H9 (cell line): ENCODE results near the gene SPINT4. TPM values are rescaled to one million over a fixed set of nuclear protein-coding genes. Genes with fewer than 3 reads are reported as not detected.

Experiments
- DNase-seq: peaks from one replicate; pipeline ENCODE4 v3.0.0-alpha.2; 2017
- H2AFZ ChIP-seq: one replicate; pipeline ENCODE4 v1.6.1; 2013; ENCODE audit warnings: mild to moderate bottlenecking, low read length, control low read depth, moderate library complexity
- H2AK5ac ChIP-seq: 2 replicates; pipeline ENCODE4 v1.6.1; 2013; ENCODE audit warnings: low read length, control low read depth, mixed read lengths; ENCODE audit not compliant: insufficient read length
- H2BK120ac ChIP-seq: one replicate; pipeline ENCODE4 v1.6.1; 2013; ENCODE audit warnings: low read depth, mild to moderate bottlenecking, low read length, control low read depth, inconsistent platforms; ENCODE audit not compliant: poor library complexity, severe bottlenecking
- H2BK12ac ChIP-seq: 2 replicates; pipeline ENCODE4 v1.6.1; 2013; ENCODE audit warnings: low read length, control low read depth, mixed read lengths, low read depth; ENCODE audit not compliant: insufficient read length
- H2BK15ac ChIP-seq: 2 replicates; pipeline ENCODE4 v1.6.1; 2013; ENCODE audit warnings: low read depth, low read length, control low read depth
- H2BK20ac ChIP-seq: one replicate; pipeline ENCODE4 v1.6.1; 2013; ENCODE audit warnings: low read depth, mild to moderate bottlenecking, low read length, control low read depth, inconsistent platforms; ENCODE audit not compliant: poor library complexity, severe bottlenecking
- H2BK5ac ChIP-seq: 2 replicates; pipeline ENCODE4 v1.6.1; 2013; ENCODE audit warnings: low read length, control low read depth, mixed read lengths; ENCODE audit not compliant: insufficient read length
- H3K14ac ChIP-seq: 2 replicates; pipeline ENCODE4 v1.6.1; 2013; ENCODE audit warnings: low read length, control low read depth; ENCODE audit not compliant: insufficient read depth
- H3K18ac ChIP-seq: 2 replicates; pipeline ENCODE4 v1.6.1; 2013; ENCODE audit warnings: low read depth, mild to moderate bottlenecking, mixed read lengths, low read length, control low read depth; ENCODE audit not compliant: insufficient read length
- H3K23ac ChIP-seq: 2 replicates; pipeline ENCODE4 v1.6.1; 2013; ENCODE audit warnings: low read length, control low read depth, mixed read lengths, low read depth; ENCODE audit not compliant: insufficient read length
- H3K23me2 ChIP-seq: 2 replicates; pipeline ENCODE4 v1.6.1; 2013; ENCODE audit warnings: low read depth, mild to moderate bottlenecking, mixed read lengths, low read length, control low read depth; ENCODE audit not compliant: insufficient read length, poor library complexity, severe bottlenecking
- H3K27ac ChIP-seq: 2 replicates; pipeline ENCODE4 v1.5.1; 2013; ENCODE audit warnings: low read length, control low read depth, mixed read lengths, low read depth; ENCODE audit not compliant: insufficient read length
- H3K27me3 ChIP-seq: 2 replicates; pipeline ENCODE4 v1.6.1; 2013; ENCODE audit warnings: low read length, control low read depth, inconsistent platforms; ENCODE audit not compliant: insufficient read depth
- H3K4ac ChIP-seq: 2 replicates; pipeline ENCODE4 v1.6.1; 2013; ENCODE audit warnings: low read depth, mild to moderate bottlenecking, control low read depth, inconsistent platforms, low read length, moderate library complexity
- H3K4me1 ChIP-seq: 2 replicates; pipeline ENCODE4 v1.6.1; 2013; ENCODE audit warnings: low read length, control low read depth, inconsistent platforms; ENCODE audit not compliant: insufficient read depth
- H3K4me2 ChIP-seq: 2 replicates; pipeline ENCODE4 v1.6.1; 2013; ENCODE audit warnings: low read length, control low read depth, mixed read lengths; ENCODE audit not compliant: insufficient read length, insufficient read depth
- H3K56ac ChIP-seq: 2 replicates; pipeline ENCODE4 v1.6.1; 2013; ENCODE audit warnings: low read depth, mild to moderate bottlenecking, mixed read lengths, low read length, control low read depth; ENCODE audit not compliant: insufficient read length
- H3K79me1 ChIP-seq: 2 replicates; pipeline ENCODE4 v1.6.1; 2013; ENCODE audit warnings: low read depth, mild to moderate bottlenecking, moderate library complexity, low read length, control low read depth, inconsistent platforms; ENCODE audit not compliant: insufficient read depth, poor library complexity, severe bottlenecking
- H3K79me2 ChIP-seq: 2 replicates; pipeline ENCODE4 v1.6.1; 2013; ENCODE audit warnings: low read length, control low read depth, inconsistent platforms; ENCODE audit not compliant: insufficient read depth
- H3K9ac ChIP-seq: 2 replicates; pipeline ENCODE4 v1.6.1; 2013; ENCODE audit warnings: low read length, control low read depth, mixed read lengths; ENCODE audit not compliant: insufficient read length; ENCODE audit errors: extremely low read depth
- H3K9me3 ChIP-seq: one replicate; pipeline ENCODE4 v1.6.1; 2013; ENCODE audit warnings: low read depth, low read length, inconsistent platforms; ENCODE audit not compliant: control insufficient read depth
- H3T11ph ChIP-seq: one replicate; pipeline ENCODE4 v1.6.1; 2013; ENCODE audit warnings: mild to moderate bottlenecking, low read length, control low read depth, inconsistent platforms
- H4K20me1 ChIP-seq: one replicate; pipeline ENCODE4 v1.6.1; 2013; ENCODE audit not compliant: control insufficient read depth, insufficient read length, insufficient read depth
- H4K5ac ChIP-seq: 2 replicates; pipeline ENCODE4 v1.6.1; 2013; ENCODE audit warnings: low read depth, mild to moderate bottlenecking, mixed read lengths, low read length, control low read depth; ENCODE audit not compliant: insufficient read length
- H4K8ac ChIP-seq: replicated peaks from 2 replicates; pipeline ENCODE4 v1.6.1; 2013; ENCODE audit warnings: low read length, control low read depth, mixed read lengths, low read depth; ENCODE audit not compliant: insufficient read length
- H4K91ac ChIP-seq: 2 replicates; pipeline ENCODE4 v1.6.1; 2013; ENCODE audit warnings: low read depth, mild to moderate bottlenecking, moderate library complexity, mixed read lengths, low read length, control low read depth; ENCODE audit not compliant: insufficient read length
- H3K27ac Mint-ChIP-seq, 3 experiments: 2 replicates in 2 of 3; 3 replicates in 1 of 3; pipeline ENCODE4 v1.8.0; 2020 to 2021; ENCODE audit warnings: mixed read lengths in 3 of 3, mild to moderate bottlenecking in 1 of 3, moderate library complexity in 1 of 3
- H3K27me3 Mint-ChIP-seq: 2 replicates; pipeline ENCODE4 v1.8.0; 2021; ENCODE audit warnings: low read depth, mild to moderate bottlenecking, moderate library complexity, mixed read lengths
- H3K36me3 Mint-ChIP-seq, 3 experiments: 2 replicates in 2 of 3; 3 replicates in 1 of 3; pipeline ENCODE4 v1.8.0; 2020 to 2021; ENCODE audit warnings: low read depth in 3 of 3, mixed read lengths in 3 of 3; ENCODE audit not compliant: insufficient read depth in 1 of 3
- H3K4me1 Mint-ChIP-seq, 2 experiments: 2 replicates each; pipeline ENCODE4 v1.8.0; 2020; ENCODE audit warnings: mixed read lengths in 2 of 2
- H3K4me3 Mint-ChIP-seq, 2 experiments: 2 replicates in 1 of 2; 3 replicates in 1 of 2; pipeline ENCODE4 v1.8.0; 2020 to 2021; ENCODE audit warnings: mild to moderate bottlenecking in 2 of 2, mixed read lengths in 2 of 2, moderate library complexity in 1 of 2
- H3K9me3 Mint-ChIP-seq, 2 experiments: 2 replicates in 1 of 2; 3 replicates in 1 of 2; pipeline ENCODE4 v1.8.0; 2020; ENCODE audit warnings: mild to moderate bottlenecking in 2 of 2, mixed read lengths in 2 of 2, moderate library complexity in 1 of 2
- WGBS: extraction: QIAGEN DNeasy Blood & Tissue Kit; methylation state at CpG from one replicate; pipeline ENCODE4 v1.1.7; 2013; ENCODE audit warnings: missing lambda C conversion rate, low lambda C conversion rate, mixed read lengths; ENCODE audit not compliant: insufficient read length; ENCODE audit errors: extremely low coverage; 5-methylcytosine and 5-hydroxymethylcytosine counted together
- total RNA-seq: library from RNA; stranded (reverse); gene quantifications from 2 replicates; pipeline ENCODE4 v1.2.1, GENCODE V29; 2021
- TF ChIP-seq, protein P1 (sequence below): fragments of 200-600 bp; sonication (generic); conservative IDR thresholded peaks from 3 replicates; pipeline ENCODE4 v1.8.0; 2021; ENCODE audit warnings: antibody characterized with exemption, mild to moderate bottlenecking

The SPINT4 gene
- total RNA-seq, 1 experiment from 2014 or later: not detected

DNA sequence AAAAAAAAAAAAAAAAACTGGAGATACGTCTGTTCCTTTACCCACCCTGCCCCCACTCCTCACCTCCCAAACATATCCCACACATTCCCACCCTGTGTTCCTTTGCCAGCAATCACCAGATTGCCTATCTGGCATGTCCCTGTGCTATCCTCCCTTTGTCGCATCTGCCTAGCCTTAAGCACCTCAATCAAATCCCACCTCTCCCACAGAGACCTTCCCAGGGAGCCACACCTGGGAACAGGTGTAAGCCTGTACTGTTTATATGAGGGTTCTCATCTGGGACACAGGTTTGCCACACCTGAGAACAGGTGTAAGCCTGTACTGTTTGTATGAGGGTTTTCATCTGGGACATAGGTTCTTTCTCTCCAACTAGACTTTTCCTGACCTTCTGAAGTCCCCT lies 52.8 kb downstream of the SPINT4 start:
- Histone ChIP-seq H3K56ac (no peak overlapping the region), H3K4ac (no peak overlapping the region), H3K23ac (no peak overlapping the region), H3K4me1 (0 out of 2 replicates have a peak, but pooled peaks cover 2% of the 10 kb centered on the region), H3K27ac (no peak overlapping the region), H3K23me2 (no peaks in the 10 kb centered on the region), H3K4me2 (no peak overlapping the region), H3K14ac (no peak overlapping the region), H2AFZ (no peak overlapping the region), H3T11ph (no peak overlapping the region), H3K79me1 (no peaks in the 10 kb centered on the region), H3K18ac (no peak overlapping the region), H2BK20ac (no peak overlapping the region), H2BK15ac (no peak overlapping the region), H3K27me3 (no peaks in the 10 kb centered on the region), H4K91ac (no peak overlapping the region), H3K79me2 (no peaks in the 10 kb centered on the region), H4K8ac (no peak overlapping the region), H3K9ac (no peak overlapping the region), H4K20me1 (no peaks in the 10 kb centered on the region), H2BK120ac (no peak overlapping the region), H2BK5ac (no peak overlapping the region), H4K5ac (no peak overlapping the region), H3K9me3 (no peaks in the 10 kb centered on the region), H2AK5ac (no peak overlapping the region), H2BK12ac (no peak overlapping the region)
- no CpG with 5 or more reads among the region's 2 CpGs for WGBS
- TF ChIP-seq, protein P1, sequence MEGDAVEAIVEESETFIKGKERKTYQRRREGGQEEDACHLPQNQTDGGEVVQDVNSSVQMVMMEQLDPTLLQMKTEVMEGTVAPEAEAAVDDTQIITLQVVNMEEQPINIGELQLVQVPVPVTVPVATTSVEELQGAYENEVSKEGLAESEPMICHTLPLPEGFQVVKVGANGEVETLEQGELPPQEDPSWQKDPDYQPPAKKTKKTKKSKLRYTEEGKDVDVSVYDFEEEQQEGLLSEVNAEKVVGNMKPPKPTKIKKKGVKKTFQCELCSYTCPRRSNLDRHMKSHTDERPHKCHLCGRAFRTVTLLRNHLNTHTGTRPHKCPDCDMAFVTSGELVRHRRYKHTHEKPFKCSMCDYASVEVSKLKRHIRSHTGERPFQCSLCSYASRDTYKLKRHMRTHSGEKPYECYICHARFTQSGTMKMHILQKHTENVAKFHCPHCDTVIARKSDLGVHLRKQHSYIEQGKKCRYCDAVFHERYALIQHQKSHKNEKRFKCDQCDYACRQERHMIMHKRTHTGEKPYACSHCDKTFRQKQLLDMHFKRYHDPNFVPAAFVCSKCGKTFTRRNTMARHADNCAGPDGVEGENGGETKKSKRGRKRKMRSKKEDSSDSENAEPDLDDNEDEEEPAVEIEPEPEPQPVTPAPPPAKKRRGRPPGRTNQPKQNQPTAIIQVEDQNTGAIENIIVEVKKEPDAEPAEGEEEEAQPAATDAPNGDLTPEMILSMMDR: no peak
- Mint-ChIP-seq H3K27ac (no peak overlapping the region; a peak in 1 of 7 replicates), H3K36me3 (no peaks in the 10 kb centered on the region; a peak in 1 of 7 replicates), H3K4me3 (no peak overlapping the region), H3K9me3 (no peaks in the 10 kb centered on the region; a peak in 1 of 5 replicates), H3K4me1 (peaks cover 4 to 8% of the 10 kb centered on the region in 2 experiments), H3K27me3 (peaks cover 1% of the 10 kb centered on the region)
- no peak for DNase-seq
